HCT116 (cell line): ENCODE measurements around the gene OR5AC2.

ENCODE experiments used
- ATF3 ChIP-seq: IDR thresholded peaks from 2 replicates; pipeline ENCODE4 v1.6.1; 2012
- CTCF ChIP-seq, 3 experiments: fragments of 200-600 bp in 1 of 3; sonication (generic) in 1 of 3; IDR thresholded peaks in 2 of 3; conservative IDR thresholded peaks in 1 of 3; 2 replicates each; pipeline ENCODE4 v1.5.1; 2012 to 2017; ENCODE audit warnings: low read depth in 2 of 3, low read length in 2 of 3, antibody characterized with exemption in 1 of 3, borderline replicate concordance in 1 of 3, control low read depth in 1 of 3, mild to moderate bottlenecking in 1 of 3, mixed read lengths in 1 of 3, mixed run types in 1 of 3, moderate library complexity in 1 of 3; ENCODE audit not compliant: insufficient read depth in 1 of 3
- ELF1 ChIP-seq: IDR thresholded peaks from 2 replicates; pipeline ENCODE4 v1.6.1; 2012; ENCODE audit warnings: low read depth, borderline replicate concordance
- JUND ChIP-seq: IDR thresholded peaks from 2 replicates; pipeline ENCODE4 v1.6.1; 2012
- TCF7L2 ChIP-seq: IDR thresholded peaks from 2 replicates; pipeline ENCODE4 v1.7.0; 2011; ENCODE audit warnings: borderline replicate concordance, inconsistent platforms; ENCODE audit not compliant: insufficient read depth, insufficient read length; ENCODE audit errors: extremely low read depth
- ZNF274 ChIP-seq: fragments of 200-500 bp; sonication (Bioruptor generic); IDR thresholded peaks from 2 replicates; pipeline ENCODE4 v1.6.1; 2014; ENCODE audit warnings: mild to moderate bottlenecking, low read depth, low read length, inconsistent platforms

GRCh38 chr3:98130421-98130820, 43.4 kb downstream of the OR5AC2 start, which contains the start of gene OR5H1:
- no peak for TF ChIP-seq CTCF (IDR thresholded peaks at IDR 0.05 in 2 of 3, conservative IDR thresholded peaks at IDR 0.05 in 1 of 3; ENCODE audit: borderline replicate concordance in 1 of 3, insufficient read depth in 1 of 3, low read depth in 2 of 3, low read length in 2 of 3)
- TF ChIP-seq TCF7L2: no peak
- TF ChIP-seq ATF3: no peak
- no peak for TF ChIP-seq ZNF274
- no peak for TF ChIP-seq ELF1
- no peak for TF ChIP-seq JUND
